ENCODE results near the gene MYD88. TPM values are rescaled to one million over a fixed set of nuclear protein-coding genes. Genes with fewer than 3 reads are reported as not detected.

Gene MYD88
- total RNA-seq, 4 donors from 2014 or later = 32.6 to 109 (median 45.8) TPM

GRCh38 chr3:38136777-38137614, 1.5 kb upstream of the MYD88 start, which contains the start of gene ACAA1:
Gene ACAA1 (minus strand): TSS chr3:38137127. CDS start chr3:38137035, 92 bp downstream.
- TF ChIP-seq, protein P1, sequence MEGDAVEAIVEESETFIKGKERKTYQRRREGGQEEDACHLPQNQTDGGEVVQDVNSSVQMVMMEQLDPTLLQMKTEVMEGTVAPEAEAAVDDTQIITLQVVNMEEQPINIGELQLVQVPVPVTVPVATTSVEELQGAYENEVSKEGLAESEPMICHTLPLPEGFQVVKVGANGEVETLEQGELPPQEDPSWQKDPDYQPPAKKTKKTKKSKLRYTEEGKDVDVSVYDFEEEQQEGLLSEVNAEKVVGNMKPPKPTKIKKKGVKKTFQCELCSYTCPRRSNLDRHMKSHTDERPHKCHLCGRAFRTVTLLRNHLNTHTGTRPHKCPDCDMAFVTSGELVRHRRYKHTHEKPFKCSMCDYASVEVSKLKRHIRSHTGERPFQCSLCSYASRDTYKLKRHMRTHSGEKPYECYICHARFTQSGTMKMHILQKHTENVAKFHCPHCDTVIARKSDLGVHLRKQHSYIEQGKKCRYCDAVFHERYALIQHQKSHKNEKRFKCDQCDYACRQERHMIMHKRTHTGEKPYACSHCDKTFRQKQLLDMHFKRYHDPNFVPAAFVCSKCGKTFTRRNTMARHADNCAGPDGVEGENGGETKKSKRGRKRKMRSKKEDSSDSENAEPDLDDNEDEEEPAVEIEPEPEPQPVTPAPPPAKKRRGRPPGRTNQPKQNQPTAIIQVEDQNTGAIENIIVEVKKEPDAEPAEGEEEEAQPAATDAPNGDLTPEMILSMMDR (IDR thresholded peaks at IDR 0.05; ENCODE audit: low read depth) = no peak

GRCh38 chr3:38137615-38138348, 679 bp upstream of the MYD88 start:
- TF ChIP-seq, protein P1 (IDR thresholded peaks at IDR 0.05; ENCODE audit: low read depth) = no peak

- TF ChIP-seq, protein P1 (IDR thresholded peaks at IDR 0.05; ENCODE audit: low read depth) = no peak
These were observed 730 bp downstream of the MYD88 start for GRCh38 chr3:38139191-38139590.

GRCh38 chr3:38139652-38140051, 1.2 kb downstream of the MYD88 start:
- TF ChIP-seq, protein P1 (IDR thresholded peaks at IDR 0.05; ENCODE audit: low read depth) = no peak

DNA sequence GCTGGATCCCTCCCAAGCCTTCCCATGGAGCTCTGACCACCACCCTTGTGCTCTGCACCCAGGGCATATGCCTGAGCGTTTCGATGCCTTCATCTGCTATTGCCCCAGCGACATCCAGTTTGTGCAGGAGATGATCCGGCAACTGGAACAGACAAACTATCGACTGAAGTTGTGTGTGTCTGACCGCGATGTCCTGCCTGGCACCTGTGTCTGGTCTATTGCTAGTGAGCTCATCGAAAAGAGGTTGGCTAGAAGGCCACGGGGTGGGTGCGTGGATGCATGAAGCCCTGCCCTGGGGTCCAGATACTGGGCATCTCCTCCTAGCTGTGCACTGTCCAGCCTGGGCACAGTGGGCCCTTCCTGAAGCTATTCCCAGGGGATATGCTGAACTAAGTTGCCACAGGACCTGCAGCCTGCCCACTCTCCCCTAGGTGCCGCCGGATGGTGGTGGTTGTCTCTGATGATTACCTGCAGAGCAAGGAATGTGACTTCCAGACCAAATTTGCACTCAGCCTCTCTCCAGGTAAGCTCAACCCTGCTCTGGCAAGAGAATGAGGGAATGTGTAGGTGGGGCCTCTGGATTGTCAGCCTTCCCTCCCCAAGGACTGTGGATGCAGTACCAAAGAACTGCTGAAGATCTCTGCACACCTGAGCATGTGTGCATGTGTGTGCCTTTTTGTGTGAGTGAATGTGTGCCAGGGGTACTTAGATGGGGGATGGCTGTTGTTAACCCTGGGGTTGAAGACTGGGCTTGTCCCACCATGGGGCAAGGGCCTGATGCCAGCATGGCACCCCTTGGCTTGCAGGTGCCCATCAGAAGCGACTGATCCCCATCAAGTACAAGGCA, 2.1 kb downstream of the MYD88 start:
- TF ChIP-seq, protein P1 (IDR thresholded peaks at IDR 0.05; ENCODE audit: low read depth) = no peak

DNA sequence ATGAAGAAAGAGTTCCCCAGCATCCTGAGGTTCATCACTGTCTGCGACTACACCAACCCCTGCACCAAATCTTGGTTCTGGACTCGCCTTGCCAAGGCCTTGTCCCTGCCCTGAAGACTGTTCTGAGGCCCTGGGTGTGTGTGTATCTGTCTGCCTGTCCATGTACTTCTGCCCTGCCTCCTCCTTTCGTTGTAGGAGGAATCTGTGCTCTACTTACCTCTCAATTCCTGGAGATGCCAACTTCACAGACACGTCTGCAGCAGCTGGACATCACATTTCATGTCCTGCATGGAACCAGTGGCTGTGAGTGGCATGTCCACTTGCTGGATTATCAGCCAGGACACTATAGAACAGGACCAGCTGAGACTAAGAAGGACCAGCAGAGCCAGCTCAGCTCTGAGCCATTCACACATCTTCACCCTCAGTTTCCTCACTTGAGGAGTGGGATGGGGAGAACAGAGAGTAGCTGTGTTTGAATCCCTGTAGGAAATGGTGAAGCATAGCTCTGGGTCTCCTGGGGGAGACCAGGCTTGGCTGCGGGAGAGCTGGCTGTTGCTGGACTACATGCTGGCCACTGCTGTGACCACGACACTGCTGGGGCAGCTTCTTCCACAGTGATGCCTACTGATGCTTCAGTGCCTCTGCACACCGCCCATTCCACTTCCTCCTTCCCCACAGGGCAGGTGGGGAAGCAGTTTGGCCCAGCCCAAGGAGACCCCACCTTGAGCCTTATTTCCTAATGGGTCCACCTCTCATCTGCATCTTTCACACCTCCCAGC, 2.9 kb downstream of the MYD88 start:
- TF ChIP-seq, protein P1 (IDR thresholded peaks at IDR 0.05; ENCODE audit: low read depth) = no peak
